GM19372 (cell line): ENCODE results near the gene NR2F1-AS1.
"Not testable (repeated sequence)": the region's sequence is repeated elsewhere in the genome, so short reads cannot be mapped to it uniquely, and the experiment has no call there.

Experiments
- ATAC-seq: cut with Tn5 transposase; IDR thresholded peaks from one replicate; pipeline ENCODE4 v1.9.1; 2021; ENCODE audit warnings: mild to moderate bottlenecking, low read depth, moderate library complexity; ENCODE audit not compliant: unreplicated experiment

The NR2F1-AS1 gene

GRCh38 chr5:93402451-93402850 lies 178.6 kb downstream of the NR2F1-AS1 start:
- no peak for ATAC-seq

- no peak for ATAC-seq
These were observed 179.3 kb downstream of the NR2F1-AS1 start for GRCh38 chr5:93401634-93402213.

GRCh38 chr5:93399675-93400074 lies 181.3 kb downstream of the NR2F1-AS1 start:
- ATAC-seq = no peak

GRCh38 chr5:93395971-93396379 lies 185.0 kb downstream of the NR2F1-AS1 start:
- no peak for ATAC-seq

GRCh38 chr5:93395010-93395409 lies 186.0 kb downstream of the NR2F1-AS1 start:
- no peak for ATAC-seq

- ATAC-seq = no peak
These were observed 186.7 kb downstream of the NR2F1-AS1 start for GRCh38 chr5:93394301-93394700.

GRCh38 chr5:93391169-93391568 lies 189.8 kb downstream of the NR2F1-AS1 start:
- not testable (repeated sequence) for ATAC-seq

GRCh38 chr5:93385655-93386054 lies 195.4 kb downstream of the NR2F1-AS1 start:
- no peak for ATAC-seq

- no peak for ATAC-seq
These were observed 196.0 kb downstream of the NR2F1-AS1 start for GRCh38 chr5:93384995-93385394.

- ATAC-seq = no peak
These were observed 197.0 kb downstream of the NR2F1-AS1 start for GRCh38 chr5:93384026-93384425.

GRCh38 chr5:93382188-93382825 lies 198.7 kb downstream of the NR2F1-AS1 start:
- ATAC-seq = no peak

- ATAC-seq = no peak
These were observed 200.0 kb downstream of the NR2F1-AS1 start for GRCh38 chr5:93381057-93381456.

- no peak for ATAC-seq
These were observed 202.9 kb downstream of the NR2F1-AS1 start for GRCh38 chr5:93378073-93378472.

GRCh38 chr5:93371893-93372292 lies 209.1 kb downstream of the NR2F1-AS1 start:
- ATAC-seq = no peak

GRCh38 chr5:93364378-93364777 lies 216.6 kb downstream of the NR2F1-AS1 start:
- no peak for ATAC-seq

- ATAC-seq = no peak
These were observed 220.5 kb downstream of the NR2F1-AS1 start for GRCh38 chr5:93360436-93361088.

- ATAC-seq = no peak
These were observed 221.1 kb downstream of the NR2F1-AS1 start for GRCh38 chr5:93359960-93360305.
